HEK293 (cell line): ENCODE measurements around the gene STARD5.
A peak's percentile ranks its signal among the peaks of the same experiment; 100 is the strongest.

ENCODE experiments used
- CTCF ChIA-PET: fragments of 350-600 bp; formaldehyde crosslinking; extraction: SDS; loops from one replicate; lab custom pipeline; 2021; ENCODE audit warnings: antibody characterized with exemption; lab: Yijun Ruan, JAX
- POLR2A ChIA-PET: fragments of 300-600 bp; formaldehyde crosslinking; extraction: SDS; loops from one replicate; lab custom pipeline; 2020; ENCODE audit warnings: antibody characterized with exemption, inconsistent platforms; lab: Yijun Ruan, JAX
- H3K27ac ChIP-seq: fragments of 200-500 bp; sonication (Bioruptor generic); 2 replicates; pipeline ENCODE4 v1.5.1; 2014; ENCODE audit warnings: low read depth, low read length, control low read depth, inconsistent platforms; ENCODE audit errors: extremely low read depth
- H3K36me3 ChIP-seq, 2 experiments: fragments of 200-500 bp in 1 of 2; sonication (Bioruptor generic) in 1 of 2; 1 replicate in 1 of 2; 2 replicates in 1 of 2; pipeline ENCODE4 v1.5.1; 2014 to 2017; ENCODE audit warnings: inconsistent platforms in 2 of 2, low read length in 2 of 2; ENCODE audit not compliant: control insufficient read depth in 2 of 2, insufficient read depth in 1 of 2
- H3K4me1 ChIP-seq: fragments of 200-500 bp; sonication (Bioruptor generic); 2 replicates; pipeline ENCODE4 v1.5.1; 2014; ENCODE audit warnings: mild to moderate bottlenecking, low read length, inconsistent platforms; ENCODE audit not compliant: control insufficient read depth, insufficient read depth
- H3K4me3 ChIP-seq: 2 replicates; pipeline ENCODE4 v1.5.1; 2011; ENCODE audit warnings: low read depth, mild to moderate bottlenecking, control low read depth, low read length, moderate library complexity
- H3K9me3 ChIP-seq: fragments of 200-500 bp; sonication (Bioruptor generic); 2 replicates; pipeline ENCODE4 v1.5.1; 2014; ENCODE audit warnings: low read depth, low read length, inconsistent platforms; ENCODE audit not compliant: control insufficient read depth, insufficient read depth
- GFI1B ChIP-seq: fragments of 450-650 bp; formaldehyde crosslinking; IDR thresholded peaks from 2 replicates; pipeline ENCODE4 v1.5.1; 2016; ENCODE audit warnings: missing biosample characterization, missing genetic modification characterization
- HOXA7 ChIP-seq: sonication (generic); formaldehyde crosslinking; IDR thresholded peaks from 2 replicates; pipeline ENCODE4 v1.8.1; 2022; ENCODE audit warnings: missing genetic modification reagents, borderline replicate concordance
- HOXC10 ChIP-seq: sonication (generic); formaldehyde crosslinking; IDR thresholded peaks from 2 replicates; pipeline ENCODE4 v1.8.1; 2023; ENCODE audit warnings: mild to moderate bottlenecking, missing genetic modification reagents
- KLF1 ChIP-seq: fragments of 450-650 bp; formaldehyde crosslinking; IDR thresholded peaks from 2 replicates; pipeline ENCODE4 v1.5.1; 2016; ENCODE audit warnings: missing biosample characterization, missing genetic modification characterization
- PRDM4 ChIP-seq: fragments of 450-650 bp; formaldehyde crosslinking; IDR thresholded peaks from 2 replicates; pipeline ENCODE4 v1.5.1; 2017; ENCODE audit warnings: missing biosample characterization, missing genetic modification characterization
- SCRT1 ChIP-seq: fragments of 450-650 bp; formaldehyde crosslinking; IDR thresholded peaks from 2 replicates; pipeline ENCODE4 v1.5.1; 2016; ENCODE audit warnings: missing biosample characterization, missing genetic modification characterization, borderline replicate concordance
- SCRT2 ChIP-seq: fragments of 450-650 bp; formaldehyde crosslinking; IDR thresholded peaks from 2 replicates; pipeline ENCODE4 v1.5.1; 2016; ENCODE audit warnings: missing biosample characterization, missing genetic modification characterization
- YY2 ChIP-seq: fragments of 450-650 bp; formaldehyde crosslinking; IDR thresholded peaks from 2 replicates; pipeline ENCODE4 v1.5.1; 2016; ENCODE audit warnings: missing biosample characterization, missing genetic modification characterization
- ZBTB1 ChIP-seq: fragments of 450-650 bp; formaldehyde crosslinking; IDR thresholded peaks from 2 replicates; pipeline ENCODE4 v1.5.1; 2016; ENCODE audit warnings: missing biosample characterization, missing genetic modification characterization
- ZBTB21 ChIP-seq: fragments of 450-650 bp; formaldehyde crosslinking; IDR thresholded peaks from 2 replicates; pipeline ENCODE4 v1.5.1; 2017; ENCODE audit warnings: missing biosample characterization, missing genetic modification characterization
- ZBTB6 ChIP-seq: fragments of 450-650 bp; formaldehyde crosslinking; IDR thresholded peaks from 2 replicates; pipeline ENCODE4 v1.5.1; 2017; ENCODE audit warnings: missing biosample characterization, missing genetic modification characterization
- ZBTB8A ChIP-seq: fragments of 450-650 bp; formaldehyde crosslinking; IDR thresholded peaks from 2 replicates; pipeline ENCODE4 v1.5.1; 2016; ENCODE audit warnings: missing biosample characterization, missing genetic modification characterization
- ZIC2 ChIP-seq: fragments of 450-650 bp; formaldehyde crosslinking; IDR thresholded peaks from 2 replicates; pipeline ENCODE4 v1.5.1; 2016; ENCODE audit warnings: missing biosample characterization, missing genetic modification characterization
- ZNF133 ChIP-seq: fragments of 450-650 bp; formaldehyde crosslinking; IDR thresholded peaks from 2 replicates; pipeline ENCODE4 v1.5.1; 2016; ENCODE audit warnings: missing biosample characterization, missing genetic modification characterization
- ZNF148 ChIP-seq: fragments of 450-650 bp; formaldehyde crosslinking; IDR thresholded peaks from 2 replicates; pipeline ENCODE4 v1.5.0; 2017; ENCODE audit warnings: missing biosample characterization, missing genetic modification characterization, borderline replicate concordance
- ZNF157 ChIP-seq: fragments of 450-650 bp; formaldehyde crosslinking; IDR thresholded peaks from 2 replicates; pipeline ENCODE4 v1.5.1; 2016; ENCODE audit warnings: missing biosample characterization, missing genetic modification characterization
- ZNF202 ChIP-seq: fragments of 450-650 bp; formaldehyde crosslinking; IDR thresholded peaks from 2 replicates; pipeline ENCODE4 v1.5.1; 2016; ENCODE audit warnings: missing biosample characterization, missing genetic modification characterization, borderline replicate concordance
- ZNF394 ChIP-seq: fragments of 450-650 bp; formaldehyde crosslinking; IDR thresholded peaks from 2 replicates; pipeline ENCODE4 v1.5.1; 2016; ENCODE audit warnings: missing biosample characterization, missing genetic modification characterization, mild to moderate bottlenecking, moderate library complexity, borderline replicate concordance
- ZNF610 ChIP-seq: fragments of 450-650 bp; formaldehyde crosslinking; IDR thresholded peaks from 2 replicates; pipeline ENCODE4 v1.5.1; 2016; ENCODE audit warnings: missing biosample characterization, missing genetic modification characterization, borderline replicate concordance
- ZNF621 ChIP-seq: fragments of 450-650 bp; formaldehyde crosslinking; IDR thresholded peaks from 2 replicates; pipeline ENCODE4 v1.5.1; 2017; ENCODE audit warnings: missing biosample characterization, missing genetic modification characterization
- ZNF677 ChIP-seq: fragments of 450-650 bp; IDR thresholded peaks from 2 replicates; pipeline ENCODE4 v1.5.0; 2018; ENCODE audit warnings: missing biosample characterization, mild to moderate bottlenecking, missing genetic modification characterization, moderate library complexity
- ZSCAN30 ChIP-seq: fragments of 450-650 bp; IDR thresholded peaks from 2 replicates; pipeline ENCODE4 v1.5.1; 2018; ENCODE audit warnings: missing biosample characterization, mild to moderate bottlenecking, missing genetic modification characterization, moderate library complexity

Gene STARD5

GRCh38 chr15:81268881-81269601 lies 54.9 kb downstream of the STARD5 start:
- ChIA-PET CTCF (interaction anchor here (0.5 to 13.7 kb wide), 9 partner anchors 12 to 293 kb away, joined by 3 to 530 read pairs (median 11); no protein-coding TSS in a partner anchor), POLR2A (no interaction called here)

GRCh38 chr15:81268340-81268739 lies 55.6 kb downstream of the STARD5 start:
- no peak for TF ChIP-seq KLF1 (tag by site-specific recombination)
- TF ChIP-seq ZIC2 = no peak
- Histone ChIP-seq H3K36me3 (no peaks in the 10 kb centered on the region), H3K4me3 (no peak overlapping the region), H3K27ac (no peak overlapping the region), H3K9me3 (no peaks in the 10 kb centered on the region), H3K4me1 (no peaks in the 10 kb centered on the region)
- CTCF ChIA-PET = interaction anchor here (0.5 to 13.7 kb wide), 12 partner anchors 12 to 608 kb away, joined by 3 to 530 read pairs (median 8); no protein-coding TSS in a partner anchor
- POLR2A ChIA-PET = no interaction called here

More at GRCh38 chr15:81268881-81269601, 54.9 kb downstream of the STARD5 start:
- no peak overlapping the region for H3K27ac ChIP-seq
- TF ChIP-seq KLF1 (tag by site-specific recombination) (no peak), ZNF157 (no peak), HOXC10 (CRISPR knock-in tag) (no peak), ZNF621 (tag by site-specific recombination) (no peak), ZBTB21 (tag by site-specific recombination) (no peak), ZNF610 (tag by site-specific recombination) (no peak), ZBTB8A (tag by site-specific recombination) (no peak), ZNF677 (tag by site-specific recombination) (no peak), ZNF148 (tag by site-specific recombination) (no peak), GFI1B (tag by site-specific recombination) (no peak), HOXA7 (no peak), ZBTB6 (no peak)
- no peaks in the 10 kb centered on the region for H3K4me1 ChIP-seq
- no peaks in the 10 kb centered on the region for H3K9me3 ChIP-seq
- no peaks in the 10 kb centered on the region for H3K36me3 ChIP-seq
- H3K4me3 ChIP-seq = no peak overlapping the region

- POLR2A ChIA-PET = interaction anchor here (0.5 to 1.8 kb wide), 7 partner anchors 46 to 617 kb away, joined by 3 to 11 read pairs (median 5); partner anchors contain the start of gene TLNRD1
- H3K9me3 ChIP-seq = no peaks in the 10 kb centered on the region
- H3K27ac ChIP-seq = no peak overlapping the region
- H3K4me3 ChIP-seq = peak overlapping the region; percentile 4; the same call in 1 of the 2 replicates
- CTCF ChIA-PET = interaction anchor here (0.5 to 13.7 kb wide), 144 partner anchors 9 to 1960 kb away, joined by 3 to 530 read pairs (median 6); partner anchors contain the start of genes CEMIP, TLNRD1 and TMC3
- no peaks in the 10 kb centered on the region for H3K4me1 ChIP-seq
- no peaks in the 10 kb centered on the region for H3K36me3 ChIP-seq
- TF ChIP-seq ZNF394 (tag by site-specific recombination) (no peak), ZNF133 (tag by site-specific recombination) (no peak), SCRT1 (tag by site-specific recombination) (0 out of 2 replicates have a peak, but pooled peaks have one; percentile 38), SCRT2 (tag by site-specific recombination) (0 out of 2 replicates have a peak, but pooled peaks have one; percentile 55), ZBTB1 (tag by site-specific recombination) (no peak), ZNF202 (tag by site-specific recombination) (no peak), ZSCAN30 (tag by site-specific recombination) (0 out of 2 replicates have a peak, but pooled peaks have one; percentile 26), PRDM4 (tag by site-specific recombination) (peak; percentile 76; the same call in 1 of the 2 replicates), YY2 (tag by site-specific recombination) (no peak)
Observed at GRCh38 chr15:81265944-81266775, 57.8 kb downstream of the STARD5 start.
